ENCODE results near the gene SURF2. TPM values are rescaled to one million over a fixed set of nuclear protein-coding genes. Genes with fewer than 3 reads are reported as not detected.
"Not testable (repeated sequence)": the region's sequence is repeated elsewhere in the genome, so short reads cannot be mapped to it uniquely, and the experiment has no call there.

The SURF2 gene
- total and polyA plus RNA-seq, 4 donors: 11.7 to 50.1 (median 27.2) TPM

DNA sequence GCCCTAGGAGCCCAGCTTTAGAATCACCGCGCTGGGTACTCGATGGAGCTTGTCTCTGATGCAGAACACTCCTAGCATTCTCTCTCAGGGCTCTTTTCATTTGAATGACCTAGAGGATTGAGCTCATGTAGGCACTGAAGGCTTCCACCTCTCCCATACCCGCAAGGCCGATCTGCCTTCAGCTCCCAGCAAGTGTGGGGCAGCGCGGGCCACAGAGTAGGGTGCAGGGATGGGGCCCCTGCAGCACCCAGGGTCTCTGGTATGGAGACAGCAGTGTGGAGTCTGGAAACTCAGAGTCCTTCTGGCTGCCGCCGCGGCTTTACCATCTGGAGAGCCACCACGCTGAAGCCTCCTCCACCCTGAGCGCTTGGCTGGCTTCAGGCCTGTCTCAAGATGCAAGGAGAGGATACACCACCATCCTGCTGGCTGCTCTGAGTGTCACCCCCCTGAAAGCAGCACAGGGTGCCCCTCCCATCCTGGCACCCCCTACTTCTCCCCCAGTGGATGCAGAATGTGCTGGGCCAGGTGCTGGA lies 32.7 kb downstream of the SURF2 start:
- Histone ChIP-seq H3K4me1 (ENCODE audit: control insufficient read depth in 5 of 5, insufficient read depth in 5 of 5, low read length in 5 of 5) (no peaks in the 10 kb centered on the region), H3K27me3 (ENCODE audit: control insufficient read depth in 3 of 3, insufficient read depth in 3 of 3, low read length in 2 of 3) (peaks cover 0 to 1% (median 0%) of the 10 kb centered on the region in 3 donors), H3K27ac (ENCODE audit: low read depth in 1 of 2, low read length in 1 of 2) (no peak overlapping the region), H3K36me3 (ENCODE audit: control insufficient read depth in 4 of 4, insufficient read depth in 4 of 4, low read length in 4 of 4) (no peaks in the 10 kb centered on the region), H3K9me3 (ENCODE audit: control insufficient read depth in 4 of 4, insufficient read depth in 3 of 4, low read length in 3 of 4) (no peaks in the 10 kb centered on the region), H3K9ac (ENCODE audit: insufficient read depth in 1 of 2, low read length in 2 of 2) (no peak overlapping the region), H3K4me3 (no peak overlapping the region)
- TF ChIP-seq, protein P1, sequence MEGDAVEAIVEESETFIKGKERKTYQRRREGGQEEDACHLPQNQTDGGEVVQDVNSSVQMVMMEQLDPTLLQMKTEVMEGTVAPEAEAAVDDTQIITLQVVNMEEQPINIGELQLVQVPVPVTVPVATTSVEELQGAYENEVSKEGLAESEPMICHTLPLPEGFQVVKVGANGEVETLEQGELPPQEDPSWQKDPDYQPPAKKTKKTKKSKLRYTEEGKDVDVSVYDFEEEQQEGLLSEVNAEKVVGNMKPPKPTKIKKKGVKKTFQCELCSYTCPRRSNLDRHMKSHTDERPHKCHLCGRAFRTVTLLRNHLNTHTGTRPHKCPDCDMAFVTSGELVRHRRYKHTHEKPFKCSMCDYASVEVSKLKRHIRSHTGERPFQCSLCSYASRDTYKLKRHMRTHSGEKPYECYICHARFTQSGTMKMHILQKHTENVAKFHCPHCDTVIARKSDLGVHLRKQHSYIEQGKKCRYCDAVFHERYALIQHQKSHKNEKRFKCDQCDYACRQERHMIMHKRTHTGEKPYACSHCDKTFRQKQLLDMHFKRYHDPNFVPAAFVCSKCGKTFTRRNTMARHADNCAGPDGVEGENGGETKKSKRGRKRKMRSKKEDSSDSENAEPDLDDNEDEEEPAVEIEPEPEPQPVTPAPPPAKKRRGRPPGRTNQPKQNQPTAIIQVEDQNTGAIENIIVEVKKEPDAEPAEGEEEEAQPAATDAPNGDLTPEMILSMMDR (IDR thresholded peaks at IDR 0.05; ENCODE audit: control extremely low read depth, extremely low read depth): no peak
- DNase-seq: no peak
- 98 to 99% methylated on average over 12 of the region's 12 CpGs for WGBS, 2 donors
- no peak for ATAC-seq (ENCODE audit: insufficient read depth, low FRiP score)

DNA sequence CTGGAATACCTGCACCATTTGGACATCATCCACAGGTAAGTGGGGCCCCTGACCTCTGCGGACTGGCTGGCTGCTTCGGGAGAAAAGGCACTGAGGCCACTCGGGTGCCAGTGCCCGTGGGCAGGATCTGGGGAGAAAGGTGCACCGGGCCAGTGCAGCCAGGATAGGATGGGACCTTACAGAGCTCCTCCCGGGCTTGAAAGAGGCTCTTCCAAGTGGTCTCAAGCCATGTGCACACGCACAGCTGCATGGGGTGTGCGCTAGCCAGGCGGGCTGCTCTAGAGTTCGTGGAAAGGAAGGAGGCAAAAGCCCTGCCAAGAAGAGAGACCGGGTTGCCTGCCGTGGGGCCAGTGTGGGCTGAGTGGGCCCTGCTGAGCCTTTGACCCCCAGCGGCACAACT lies 33.2 kb downstream of the SURF2 start:
- no peaks in the 10 kb centered on the region for H3K36me3 ChIP-seq (ENCODE audit: control insufficient read depth in 4 of 4, insufficient read depth in 4 of 4, low read length in 4 of 4)
- peaks cover 0 to 4% (median 0%) of the 10 kb centered on the region in 3 donors for H3K27me3 ChIP-seq (ENCODE audit: control insufficient read depth in 3 of 3, insufficient read depth in 3 of 3, low read length in 2 of 3)
- H3K27ac ChIP-seq (ENCODE audit: low read depth in 1 of 2, low read length in 1 of 2): no peak overlapping the region
- H3K4me1 ChIP-seq (ENCODE audit: control insufficient read depth in 5 of 5, insufficient read depth in 5 of 5, low read length in 5 of 5): no peaks in the 10 kb centered on the region
- no peak for ATAC-seq (ENCODE audit: insufficient read depth, low FRiP score)
- WGBS, 2 donors: 87% methylated on average over 13 of the region's 13 CpGs
- H3K4me3 ChIP-seq: no peak overlapping the region
- no peak for DNase-seq
- no peak overlapping the region for H3K9ac ChIP-seq (ENCODE audit: insufficient read depth in 1 of 2, low read length in 2 of 2)
- no peaks in the 10 kb centered on the region for H3K9me3 ChIP-seq (ENCODE audit: control insufficient read depth in 4 of 4, insufficient read depth in 3 of 4, low read length in 3 of 4)
- TF ChIP-seq, protein P1 (IDR thresholded peaks at IDR 0.05; ENCODE audit: control extremely low read depth, extremely low read depth): no peak

- H3K36me3 ChIP-seq (ENCODE audit: control insufficient read depth in 4 of 4, insufficient read depth in 4 of 4, low read length in 4 of 4): no peaks in the 10 kb centered on the region
- H3K9me3 ChIP-seq (ENCODE audit: control insufficient read depth in 4 of 4, insufficient read depth in 3 of 4, low read length in 3 of 4): no peaks in the 10 kb centered on the region
- peaks cover 0 to 4% (median 0%) of the 10 kb centered on the region in 3 donors for H3K27me3 ChIP-seq (ENCODE audit: control insufficient read depth in 3 of 3, insufficient read depth in 3 of 3, low read length in 2 of 3)
- no peak overlapping the region for H3K4me3 ChIP-seq
- no peak overlapping the region for H3K9ac ChIP-seq (ENCODE audit: insufficient read depth in 1 of 2, low read length in 2 of 2)
- DNase-seq (no peak), ATAC-seq (ENCODE audit: insufficient read depth, low FRiP score) (no peak)
- TF ChIP-seq, protein P1 (IDR thresholded peaks at IDR 0.05; ENCODE audit: control extremely low read depth, extremely low read depth): no peak
- H3K4me1 ChIP-seq (ENCODE audit: control insufficient read depth in 5 of 5, insufficient read depth in 5 of 5, low read length in 5 of 5): no peaks in the 10 kb centered on the region
- 79 to 80% methylated on average over 7 of the region's 7 CpGs for WGBS, 2 donors
- H3K27ac ChIP-seq (ENCODE audit: low read depth in 1 of 2, low read length in 1 of 2): no peak overlapping the region
Measured at GRCh38 chr9:133390713-133391112, 34.4 kb downstream of the SURF2 start.

- H3K9me3 ChIP-seq (ENCODE audit: control insufficient read depth in 4 of 4, insufficient read depth in 3 of 4, low read length in 3 of 4); H3K4me1 ChIP-seq (ENCODE audit: control insufficient read depth in 5 of 5, insufficient read depth in 5 of 5, low read length in 5 of 5); DNase-seq; H3K4me3 ChIP-seq; ATAC-seq (ENCODE audit: insufficient read depth, low FRiP score); H3K27me3 ChIP-seq (ENCODE audit: control insufficient read depth in 3 of 3, insufficient read depth in 3 of 3, low read length in 2 of 3); H3K9ac ChIP-seq (ENCODE audit: insufficient read depth in 1 of 2, low read length in 2 of 2); H3K27ac ChIP-seq (ENCODE audit: low read depth in 1 of 2, low read length in 1 of 2); H3K36me3 ChIP-seq (ENCODE audit: control insufficient read depth in 4 of 4, insufficient read depth in 4 of 4, low read length in 4 of 4): not testable (repeated sequence)
- WGBS, 2 donors: 50 to 70% methylated on average over 2 to 3 of the region's 4 CpGs
Measured at GRCh38 chr9:133391449-133391848, 35.1 kb downstream of the SURF2 start.

DNA sequence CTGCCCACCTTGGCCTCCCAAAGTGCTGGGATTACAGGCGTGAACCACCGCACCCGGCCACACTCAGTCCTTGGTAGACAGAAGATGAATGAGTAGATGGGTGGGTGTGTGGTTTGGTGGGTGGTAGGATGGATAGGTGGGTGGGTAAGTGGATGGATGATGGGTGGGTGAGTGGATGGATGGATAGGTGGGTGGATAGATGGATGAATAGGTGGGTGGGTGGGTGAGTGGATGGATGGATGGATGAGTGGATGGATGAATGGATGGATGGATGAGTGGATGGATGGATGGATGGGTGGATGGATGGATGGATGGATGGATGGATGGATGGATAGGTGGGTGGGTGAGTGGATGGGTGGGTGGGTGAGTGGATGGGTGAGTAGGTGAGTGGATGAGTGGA lies 36.0 kb downstream of the SURF2 start:
- not testable (repeated sequence) for H3K27me3 ChIP-seq (ENCODE audit: control insufficient read depth in 3 of 3, insufficient read depth in 3 of 3, low read length in 2 of 3); H3K9me3 ChIP-seq (ENCODE audit: control insufficient read depth in 4 of 4, insufficient read depth in 3 of 4, low read length in 3 of 4); H3K4me3 ChIP-seq; H3K27ac ChIP-seq (ENCODE audit: low read depth in 1 of 2, low read length in 1 of 2); ATAC-seq (ENCODE audit: insufficient read depth, low FRiP score); H3K36me3 ChIP-seq (ENCODE audit: control insufficient read depth in 4 of 4, insufficient read depth in 4 of 4, low read length in 4 of 4); DNase-seq; H3K4me1 ChIP-seq (ENCODE audit: control insufficient read depth in 5 of 5, insufficient read depth in 5 of 5, low read length in 5 of 5); H3K9ac ChIP-seq (ENCODE audit: insufficient read depth in 1 of 2, low read length in 2 of 2)
- WGBS, 2 donors: 95 to 100% methylated on average over 3 of the region's 3 CpGs

Measured in lung (tissue), 12 donors.